ENCODE results near the gene MPC1L.
"Not testable (repeated sequence)": the region's sequence is repeated elsewhere in the genome, so short reads cannot be mapped to it uniquely, and the experiment has no call there.

The MPC1L gene

GRCh38 chrX:40623139-40623536 is at the start of gene MPC1L:
MPC1L (plus strand) TSS chrX:40623428; CDS start chrX:40623566, 138 bp downstream.
- Mint-ChIP-seq H3K9me3 (peaks cover 4% of the 10 kb centered on the region), H3K4me3 (no peak within 1 kb of the TSS), H3K4me1 (no peaks in the 10 kb centered on the region), H3K27ac (peak within 1 kb of the TSS in 1 of 3 experiments; percentile 59), H3K36me3 (ENCODE audit: low read depth) (peaks cover 10% of the 10 kb centered on the region), H3K27me3 (ENCODE audit: low read depth) (no peaks in the 10 kb centered on the region)
- TF ChIP-seq CTCF (IDR thresholded peaks at IDR 0.05; ENCODE audit: unreplicated experiment in 3 of 3): no peak

DNA sequence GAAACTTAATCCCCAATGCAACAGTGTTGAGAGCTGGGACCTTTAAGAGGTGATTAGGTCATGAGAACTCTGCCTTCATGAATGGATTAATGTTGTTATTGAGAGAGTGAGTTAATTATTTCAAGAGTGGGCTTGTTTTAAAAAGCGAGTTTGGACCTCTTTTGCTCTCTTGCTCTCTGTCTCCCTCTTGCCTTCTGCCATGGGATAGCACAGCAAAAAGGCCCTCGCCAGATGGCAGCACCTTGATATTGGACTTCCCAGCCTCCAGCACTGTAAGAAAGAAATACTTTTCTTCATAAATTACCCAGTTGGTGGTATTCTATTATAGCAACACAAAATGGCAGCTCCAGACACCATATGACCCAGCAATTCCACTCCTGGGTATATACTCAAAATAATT is 49.5 kb upstream of the MPC1L start:
- Mint-ChIP-seq H3K4me3 (no peak overlapping the region), H3K4me1 (peaks cover 6% of the 10 kb centered on the region), H3K9me3 (peaks cover 5% of the 10 kb centered on the region), H3K36me3 (ENCODE audit: low read depth) (no peaks in the 10 kb centered on the region), H3K27me3 (ENCODE audit: low read depth) (no peaks in the 10 kb centered on the region), H3K27ac (no peak overlapping the region)
- peak in 1 of 3 experiments; percentile 35 for TF ChIP-seq CTCF (IDR thresholded peaks at IDR 0.05; ENCODE audit: unreplicated experiment in 3 of 3)

DNA sequence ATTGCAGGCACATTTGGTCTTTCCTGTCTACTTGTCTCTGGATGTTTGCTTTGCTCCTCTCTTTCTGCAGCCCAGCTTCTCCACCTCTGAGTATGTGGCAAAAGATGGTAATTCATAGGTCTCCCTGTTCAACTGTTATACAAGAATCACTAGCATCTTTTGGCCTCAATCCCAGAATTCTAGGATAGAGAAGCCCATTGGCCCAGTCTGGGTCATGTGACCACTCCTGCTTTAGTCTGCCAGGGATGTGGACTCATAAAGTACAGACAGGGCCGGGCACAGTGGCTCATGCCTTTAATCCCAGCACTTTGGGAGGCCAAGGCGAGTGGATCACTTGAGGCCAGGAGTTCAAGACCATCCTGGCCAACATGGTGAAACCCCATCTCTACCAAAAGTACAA is 47.8 kb upstream of the MPC1L start:
- not testable (repeated sequence) for H3K36me3 Mint-ChIP-seq (ENCODE audit: low read depth); H3K4me3 Mint-ChIP-seq; H3K4me1 Mint-ChIP-seq; H3K27me3 Mint-ChIP-seq (ENCODE audit: low read depth); H3K9me3 Mint-ChIP-seq
- peak overlapping the region in 1 of 3 experiments; percentile 64 for H3K27ac Mint-ChIP-seq

DNA sequence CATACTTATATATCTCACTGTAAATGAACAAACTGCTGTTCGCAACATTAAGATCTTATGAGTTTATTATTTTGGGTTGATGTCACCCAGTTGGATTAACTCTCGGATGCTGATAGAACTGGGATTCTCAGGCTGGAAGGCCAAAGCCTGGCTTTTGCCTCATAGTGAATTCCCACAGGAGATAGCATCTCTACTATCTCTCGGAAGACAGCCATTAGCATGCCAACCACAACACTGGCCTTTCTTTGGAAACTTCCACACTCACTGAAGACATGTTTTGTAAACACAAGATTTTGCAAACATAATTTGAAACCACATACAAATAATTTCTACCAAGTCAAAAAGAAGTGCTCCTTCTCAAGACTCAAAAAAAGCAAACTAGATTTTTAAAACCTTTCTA is 46.9 kb upstream of the MPC1L start:
- Mint-ChIP-seq H3K27ac (no peak overlapping the region), H3K27me3 (ENCODE audit: low read depth) (no peaks in the 10 kb centered on the region), H3K4me1 (no peaks in the 10 kb centered on the region), H3K9me3 (peaks cover 5% of the 10 kb centered on the region), H3K4me3 (no peak overlapping the region), H3K36me3 (ENCODE audit: low read depth) (no peaks in the 10 kb centered on the region)
- no peak for TF ChIP-seq CTCF (IDR thresholded peaks at IDR 0.05; ENCODE audit: unreplicated experiment in 3 of 3)

DNA sequence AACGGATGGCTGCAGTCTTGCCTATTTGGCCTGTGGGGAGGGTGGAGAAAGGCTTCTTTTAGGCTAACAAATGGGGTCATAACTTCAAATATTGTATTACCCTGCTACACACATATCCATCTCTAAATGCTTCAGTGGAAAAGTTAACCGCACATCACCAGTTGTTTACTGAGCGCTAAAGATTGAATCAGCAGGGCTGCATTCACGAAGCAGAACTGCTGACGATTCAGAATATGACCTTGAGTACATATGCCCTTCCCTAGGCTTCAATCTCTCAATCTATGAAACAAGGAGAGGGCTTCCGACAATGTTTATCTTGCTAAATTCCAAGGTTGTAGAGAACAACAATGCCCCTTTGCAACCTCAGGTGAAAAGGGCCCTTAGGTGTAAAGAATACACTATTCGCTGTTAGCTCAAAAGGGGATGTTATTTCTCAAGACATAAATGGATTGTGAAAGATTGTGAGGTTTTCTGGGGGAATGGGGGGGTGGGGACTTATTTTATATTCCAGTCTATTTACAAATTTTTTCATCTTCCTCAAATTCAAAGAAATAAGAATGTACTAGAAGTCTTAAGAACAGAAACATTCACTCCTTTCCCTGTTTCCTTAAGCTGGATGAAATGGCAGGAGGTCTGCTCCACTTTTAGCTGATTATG is 45.1 kb upstream of the MPC1L start:
- Mint-ChIP-seq H3K4me3 (peak overlapping the region in 1 of 3 experiments; percentile 27), H3K27ac (no peak overlapping the region), H3K27me3 (ENCODE audit: low read depth) (no peaks in the 10 kb centered on the region), H3K9me3 (peaks cover 7% of the 10 kb centered on the region), H3K4me1 (peaks cover 5% of the 10 kb centered on the region), H3K36me3 (ENCODE audit: low read depth) (no peaks in the 10 kb centered on the region)
- TF ChIP-seq CTCF (IDR thresholded peaks at IDR 0.05; ENCODE audit: unreplicated experiment in 3 of 3): no peak

DNA sequence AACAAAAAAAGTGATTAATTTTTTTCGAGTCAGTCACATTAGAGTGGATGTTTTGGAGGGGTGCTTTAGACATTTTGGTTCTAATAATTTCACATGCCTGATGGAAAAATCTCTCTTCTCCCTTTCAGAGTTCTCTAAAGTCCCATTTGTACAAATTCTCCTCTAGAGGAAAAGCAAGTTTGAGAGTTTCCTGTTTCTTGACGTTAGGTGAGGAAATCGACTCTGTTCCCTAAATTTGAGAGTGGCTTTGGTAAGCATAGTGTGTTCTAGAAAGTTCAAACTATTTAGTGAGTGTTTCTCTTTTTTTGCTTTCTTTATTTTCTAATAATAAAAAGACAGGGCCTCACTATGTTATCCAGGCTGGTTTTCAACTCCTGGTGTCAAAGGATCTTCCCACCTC is 44.1 kb upstream of the MPC1L start:
- no peak for TF ChIP-seq CTCF (IDR thresholded peaks at IDR 0.05; ENCODE audit: unreplicated experiment in 3 of 3)
- Mint-ChIP-seq H3K36me3 (ENCODE audit: low read depth) (no peaks in the 10 kb centered on the region), H3K4me3 (no peak overlapping the region), H3K27ac (no peak overlapping the region), H3K27me3 (ENCODE audit: low read depth) (no peaks in the 10 kb centered on the region), H3K9me3 (peaks cover 7% of the 10 kb centered on the region), H3K4me1 (peaks cover 5% of the 10 kb centered on the region)
